HepG2 (cell line): Measurements from ENCODE around the gene COL25A1. TPM values are rescaled to one million over a fixed set of nuclear protein-coding genes. Genes with fewer than 3 reads are reported as not detected.

Experiments
- ATAC-seq: fragments of 200-7000 bp; cut with Tn5 transposase; 3 replicates; pipeline ENCODE4 v1.9.1; 2020; ENCODE audit warnings: mild to moderate bottlenecking, moderate library complexity
- BruUV-seq: library from RNA; stranded (reverse); fragments of 400-500 nt; replicated peaks from 2 replicates; lab custom pipeline; 2021; lab: Mats Ljungman, UMichigan
- CTCF ChIA-PET: fragments of 300-600 bp; formaldehyde crosslinking; extraction: SDS; loops from one replicate; lab custom pipeline; 2021; ENCODE audit warnings: low total read pairs, inconsistent platforms, low intra/inter-chr PET ratio; lab: Yijun Ruan, JAX
- POLR2A ChIA-PET: fragments of 350-600 bp; sonication (Branson Sonifier 250); formaldehyde crosslinking; loops from one replicate; lab custom pipeline; 2020; ENCODE audit warnings: antibody characterized with exemption, inconsistent platforms; lab: Yijun Ruan, JAX
- DNase-seq: peaks from one replicate; pipeline ENCODE4 v3.0.0-alpha.2; 2015; ENCODE audit warnings: low spot score
- FAIRE-seq: peaks from 3 replicates; lab custom pipeline; 2011; peaks lifted over from hg19 to GRCh38; lab: Jason Lieb, UNC
- H2AFZ ChIP-seq: one replicate; pipeline ENCODE4 v1.6.1; 2011; ENCODE audit warnings: low read length, inconsistent platforms
- H3K27ac ChIP-seq: fragments of 300-600 bp; 3 replicates; pipeline ENCODE4 v1.8.0; 2011; ENCODE audit warnings: mixed run types, mild to moderate bottlenecking, mixed read lengths, low read length, inconsistent platforms; ENCODE audit not compliant: insufficient read depth; ENCODE audit errors: extremely low read length
- H3K27me3 ChIP-seq, 2 experiments: fragments of 200-600 bp in 1 of 2; 2 replicates in 1 of 2; 3 replicates in 1 of 2; pipeline versions ENCODE4 v1.6.0 to v1.8.0; 2011; ENCODE audit warnings: low read length in 2 of 2, mild to moderate bottlenecking in 2 of 2, moderate library complexity in 2 of 2, inconsistent platforms in 1 of 2; ENCODE audit not compliant: insufficient read depth in 2 of 2, control insufficient read depth in 1 of 2
- H3K36me3 ChIP-seq, 2 experiments: fragments of 200-600 bp in 1 of 2; replicated peaks in 1 of 2; 2 replicates in 1 of 2; 3 replicates in 1 of 2; pipeline versions ENCODE4 v1.5.1 to v1.8.0; 2011; ENCODE audit warnings: low read length in 2 of 2, inconsistent platforms in 1 of 2; ENCODE audit not compliant: insufficient read depth in 2 of 2, control insufficient read depth in 1 of 2
- H3K4me1 ChIP-seq: 2 replicates; pipeline ENCODE4 v1.5.1; 2012; ENCODE audit warnings: low read length, inconsistent platforms; ENCODE audit not compliant: insufficient read depth
- H3K4me2 ChIP-seq: 2 replicates; pipeline ENCODE4 v1.6.0; 2011; ENCODE audit warnings: low read depth, low read length, inconsistent platforms
- H3K4me3 ChIP-seq, 3 experiments: fragments of 200-600 bp in 1 of 3; sonication (generic), shearing (Covaris generic) in 1 of 3; replicated peaks in 1 of 3; 2 replicates each; pipeline ENCODE4 v1.5.1; 2011 to 2016; ENCODE audit warnings: low read length in 3 of 3, inconsistent platforms in 2 of 3, low read depth in 2 of 3, mild to moderate bottlenecking in 2 of 3, control low read depth in 1 of 3, mixed read lengths in 1 of 3; ENCODE audit not compliant: insufficient read depth in 1 of 3
- H3K79me2 ChIP-seq: one replicate; pipeline ENCODE4 v1.6.1; 2011; ENCODE audit warnings: low read length, inconsistent platforms; ENCODE audit not compliant: insufficient read depth
- H3K9ac ChIP-seq: 2 replicates; pipeline ENCODE4 v1.6.0; 2011; ENCODE audit warnings: mild to moderate bottlenecking, low read depth, low read length, inconsistent platforms; ENCODE audit not compliant: insufficient read depth
- H3K9me3 ChIP-seq: 2 replicates; pipeline ENCODE4 v1.5.1; 2012; ENCODE audit warnings: mild to moderate bottlenecking, low read length
- H4K20me1 ChIP-seq: 2 replicates; pipeline ENCODE4 v1.6.0; 2011; ENCODE audit warnings: inconsistent platforms, mild to moderate bottlenecking, low read length, moderate library complexity; ENCODE audit not compliant: insufficient read depth
- ELF4 ChIP-seq: sonication (generic); formaldehyde crosslinking; IDR thresholded peaks from 2 replicates; pipeline ENCODE4 v1.5.0; 2020; ENCODE audit warnings: missing genetic modification reagents, mild to moderate bottlenecking, moderate library complexity, borderline replicate concordance
- FIP1L1 ChIP-seq: fragments of 200-400 bp; formaldehyde crosslinking; IDR thresholded peaks from 2 replicates; pipeline ENCODE4 v1.6.1; 2018; ENCODE audit warnings: low read depth, mild to moderate bottlenecking, low read length, moderate library complexity, borderline replicate concordance; ENCODE audit not compliant: insufficient read depth
- HOXA3 ChIP-seq: sonication (generic); formaldehyde crosslinking; IDR thresholded peaks from 2 replicates; pipeline ENCODE4 v1.5.0; 2020; ENCODE audit warnings: missing genetic modification reagents
- TCF12 ChIP-seq, 2 experiments: fragments of 450-650 bp in 1 of 2; sonication (generic) in 1 of 2; formaldehyde crosslinking in 1 of 2; IDR thresholded peaks; 2 replicates each; pipeline versions ENCODE4 v1.6.1 to v1.8.0; 2017 to 2022; ENCODE audit warnings: antibody characterized with exemption in 1 of 2, mild to moderate bottlenecking in 1 of 2, missing genetic modification reagents in 1 of 2, moderate library complexity in 1 of 2
- ZMYM3 ChIP-seq: sonication (generic); formaldehyde crosslinking; IDR thresholded peaks from 2 replicates; pipeline ENCODE4 v1.5.1; 2020; ENCODE audit warnings: mild to moderate bottlenecking, missing genetic modification reagents
- WGBS: methylation state at CpG from one replicate; pipeline ENCODE4 v1.1.6; 2017; ENCODE audit warnings: low lambda C conversion rate; 5-methylcytosine and 5-hydroxymethylcytosine counted together
- in situ Hi-C: cut with HindIII; loops from 2 replicates; pipeline ENCODE4 v1.10.0; 2017; ENCODE audit warnings: low pct_unique_long_range_greater_than_20kb; ENCODE audit not compliant: extremely low pct_ligation_motif_present
- intact Hi-C: fragments of 100-400 bp; cut with micrococcal nuclease; formaldehyde crosslinking; loops from one replicate; pipeline ENCODE4 v1.10.0; 2022; ENCODE audit not compliant: unreplicated experiment
- polyA plus RNA-seq, 8 experiments: library from polyadenylated mRNA; depleted of rRNA in 3 of 8; stranded (reverse) in 7 of 8; unstranded in 1 of 8; fragments of >200 nt; fragmentation: Illumina TruSeq in 4 of 8; extraction: Trizol in 4 of 8; gene quantifications; 2 replicates each; pipeline versions ENCODE4 v1.2.1 to v1.2.3, GENCODE V29; 2011 to 2016; ENCODE audit warnings: low read depth in 4 of 8, missing spikeins in 1 of 8, mixed read lengths in 1 of 8; ENCODE audit not compliant: insufficient read depth in 1 of 8
- total RNA-seq, 5 experiments: library from RNA; depleted of rRNA; stranded (reverse); fragments of >200 nt; fragmentation: Illumina TruSeq; extraction: Trizol; gene quantifications; 2 replicates each; pipeline ENCODE4 v1.2.3, GENCODE V29; 2016; ENCODE audit warnings: low read depth in 1 of 5
- TF ChIP-seq, protein P1 (sequence below): sonication (generic); formaldehyde crosslinking; IDR thresholded peaks from 2 replicates; pipeline ENCODE4 v1.5.1; 2020; ENCODE audit warnings: missing genetic modification reagents, mild to moderate bottlenecking, borderline replicate concordance
- TF ChIP-seq, protein P2 (sequence below): sonication (generic); formaldehyde crosslinking; IDR thresholded peaks from 2 replicates; pipeline ENCODE4 v1.4.0; 2020; ENCODE audit warnings: missing genetic modification reagents
- TF ChIP-seq, protein P3 (sequence below): sonication (generic); formaldehyde crosslinking; IDR thresholded peaks from 2 replicates; pipeline ENCODE4 v1.4.0; 2020; ENCODE audit warnings: mild to moderate bottlenecking, missing genetic modification reagents, borderline replicate concordance

COL25A1 gene
- total and polyA plus RNA-seq, 2 of the 13 experiments (the other 11 are each of a cell fraction or from before 2014, with no cell fraction given), result not detected

GRCh38 chr4:108811486-108811885, 491.0 kb downstream of the COL25A1 start:
- FAIRE-seq (no peak), DNase-seq (no peak), ATAC-seq (no peak)
- H3K4me1 ChIP-seq, result no peaks in the 10 kb centered on the region
- H3K27ac ChIP-seq, result no peak overlapping the region
- ChIA-PET CTCF (no interaction called here), POLR2A (no interaction called here)
- no peaks in the 10 kb centered on the region for H4K20me1 ChIP-seq
- no peak overlapping the region for H3K9ac ChIP-seq
- no peaks in the 10 kb centered on the region for H3K36me3 ChIP-seq
- TF ChIP-seq, protein P1, sequence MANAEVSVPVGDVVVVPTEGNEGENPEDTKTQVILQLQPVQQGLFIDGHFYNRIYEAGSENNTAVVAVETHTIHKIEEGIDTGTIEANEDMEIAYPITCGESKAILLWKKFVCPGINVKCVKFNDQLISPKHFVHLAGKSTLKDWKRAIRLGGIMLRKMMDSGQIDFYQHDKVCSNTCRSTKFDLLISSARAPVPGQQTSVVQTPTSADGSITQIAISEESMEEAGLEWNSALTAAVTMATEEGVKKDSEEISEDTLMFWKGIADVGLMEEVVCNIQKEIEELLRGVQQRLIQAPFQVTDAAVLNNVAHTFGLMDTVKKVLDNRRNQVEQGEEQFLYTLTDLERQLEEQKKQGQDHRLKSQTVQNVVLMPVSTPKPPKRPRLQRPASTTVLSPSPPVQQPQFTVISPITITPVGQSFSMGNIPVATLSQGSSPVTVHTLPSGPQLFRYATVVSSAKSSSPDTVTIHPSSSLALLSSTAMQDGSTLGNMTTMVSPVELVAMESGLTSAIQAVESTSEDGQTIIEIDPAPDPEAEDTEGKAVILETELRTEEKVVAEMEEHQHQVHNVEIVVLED, result no peak
- TF ChIP-seq ZMYM3 (no peak), TCF12 (IDR thresholded peaks at IDR 0.05) (no peak), TCF12 (CRISPR knock-in tag; IDR thresholded peaks at IDR 0.05) (no peak), HOXA3 (CRISPR knock-in tag) (no peak), FIP1L1 (no peak), ELF4 (CRISPR knock-in tag) (no peak)
- TF ChIP-seq, protein P2, sequence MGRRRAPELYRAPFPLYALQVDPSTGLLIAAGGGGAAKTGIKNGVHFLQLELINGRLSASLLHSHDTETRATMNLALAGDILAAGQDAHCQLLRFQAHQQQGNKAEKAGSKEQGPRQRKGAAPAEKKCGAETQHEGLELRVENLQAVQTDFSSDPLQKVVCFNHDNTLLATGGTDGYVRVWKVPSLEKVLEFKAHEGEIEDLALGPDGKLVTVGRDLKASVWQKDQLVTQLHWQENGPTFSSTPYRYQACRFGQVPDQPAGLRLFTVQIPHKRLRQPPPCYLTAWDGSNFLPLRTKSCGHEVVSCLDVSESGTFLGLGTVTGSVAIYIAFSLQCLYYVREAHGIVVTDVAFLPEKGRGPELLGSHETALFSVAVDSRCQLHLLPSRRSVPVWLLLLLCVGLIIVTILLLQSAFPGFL (CRISPR knock-in tag), result no peak
- TF ChIP-seq, protein P3, sequence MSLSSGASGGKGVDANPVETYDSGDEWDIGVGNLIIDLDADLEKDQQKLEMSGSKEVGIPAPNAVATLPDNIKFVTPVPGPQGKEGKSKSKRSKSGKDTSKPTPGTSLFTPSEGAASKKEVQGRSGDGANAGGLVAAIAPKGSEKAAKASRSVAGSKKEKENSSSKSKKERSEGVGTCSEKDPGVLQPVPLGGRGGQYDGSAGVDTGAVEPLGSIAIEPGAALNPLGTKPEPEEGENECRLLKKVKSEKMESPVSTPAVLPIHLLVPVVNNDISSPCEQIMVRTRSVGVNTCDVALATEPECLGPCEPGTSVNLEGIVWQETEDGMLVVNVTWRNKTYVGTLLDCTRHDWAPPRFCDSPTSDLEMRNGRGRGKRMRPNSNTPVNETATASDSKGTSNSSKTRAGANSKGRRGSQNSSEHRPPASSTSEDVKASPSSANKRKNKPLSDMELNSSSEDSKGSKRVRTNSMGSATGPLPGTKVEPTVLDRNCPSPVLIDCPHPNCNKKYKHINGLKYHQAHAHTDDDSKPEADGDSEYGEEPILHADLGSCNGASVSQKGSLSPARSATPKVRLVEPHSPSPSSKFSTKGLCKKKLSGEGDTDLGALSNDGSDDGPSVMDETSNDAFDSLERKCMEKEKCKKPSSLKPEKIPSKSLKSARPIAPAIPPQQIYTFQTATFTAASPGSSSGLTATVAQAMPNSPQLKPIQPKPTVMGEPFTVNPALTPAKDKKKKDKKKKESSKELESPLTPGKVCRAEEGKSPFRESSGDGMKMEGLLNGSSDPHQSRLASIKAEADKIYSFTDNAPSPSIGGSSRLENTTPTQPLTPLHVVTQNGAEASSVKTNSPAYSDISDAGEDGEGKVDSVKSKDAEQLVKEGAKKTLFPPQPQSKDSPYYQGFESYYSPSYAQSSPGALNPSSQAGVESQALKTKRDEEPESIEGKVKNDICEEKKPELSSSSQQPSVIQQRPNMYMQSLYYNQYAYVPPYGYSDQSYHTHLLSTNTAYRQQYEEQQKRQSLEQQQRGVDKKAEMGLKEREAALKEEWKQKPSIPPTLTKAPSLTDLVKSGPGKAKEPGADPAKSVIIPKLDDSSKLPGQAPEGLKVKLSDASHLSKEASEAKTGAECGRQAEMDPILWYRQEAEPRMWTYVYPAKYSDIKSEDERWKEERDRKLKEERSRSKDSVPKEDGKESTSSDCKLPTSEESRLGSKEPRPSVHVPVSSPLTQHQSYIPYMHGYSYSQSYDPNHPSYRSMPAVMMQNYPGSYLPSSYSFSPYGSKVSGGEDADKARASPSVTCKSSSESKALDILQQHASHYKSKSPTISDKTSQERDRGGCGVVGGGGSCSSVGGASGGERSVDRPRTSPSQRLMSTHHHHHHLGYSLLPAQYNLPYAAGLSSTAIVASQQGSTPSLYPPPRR (CRISPR knock-in tag), result no peak
- no peak overlapping the region for H2AFZ ChIP-seq
- 13% methylated on average over 1 of the region's 1 CpG for WGBS
- H3K79me2 ChIP-seq, result no peaks in the 10 kb centered on the region
- in situ Hi-C loops, result no loop called here
- H3K4me2 ChIP-seq, result no peak overlapping the region
- BruUV-seq, result no TSS peak
- intact Hi-C loops, result no loop called here
- H3K27me3 ChIP-seq, result no peaks in the 10 kb centered on the region
- no peaks in the 10 kb centered on the region for H3K9me3 ChIP-seq
- no peak overlapping the region for H3K4me3 ChIP-seq
